Vagina (tissue), 2 donors: ENCODE results near the gene CCDC33.

Experiments used
- POLR2A ChIP-seq, 2 donors: fragments of 450-650 bp; IDR thresholded peaks; one replicate each; pipeline ENCODE4 v1.6.1; 2017; ENCODE audit warnings: antibody characterized with exemption in 2 of 2, mild to moderate bottlenecking in 2 of 2, moderate library complexity in 2 of 2
- POLR2AphosphoS5 ChIP-seq, 2 donors: sonication (generic); formaldehyde crosslinking; IDR thresholded peaks; one replicate each; pipeline ENCODE4 v1.9.0; 2017; ENCODE audit warnings: antibody characterized with exemption in 2 of 2, mild to moderate bottlenecking in 2 of 2, low read depth in 1 of 2; ENCODE audit not compliant: insufficient read depth in 1 of 2
- TF ChIP-seq, protein P1 (sequence below), 3 experiments: fragments of 450-650 bp in 2 of 3; fragments of 200-600 bp in 1 of 3; sonication (generic) in 1 of 3; IDR thresholded peaks; one replicate each; pipeline ENCODE4 v1.5.1; 2017 to 2019; ENCODE audit warnings: antibody characterized with exemption in 3 of 3, mild to moderate bottlenecking in 2 of 3, moderate library complexity in 2 of 3

DNA sequence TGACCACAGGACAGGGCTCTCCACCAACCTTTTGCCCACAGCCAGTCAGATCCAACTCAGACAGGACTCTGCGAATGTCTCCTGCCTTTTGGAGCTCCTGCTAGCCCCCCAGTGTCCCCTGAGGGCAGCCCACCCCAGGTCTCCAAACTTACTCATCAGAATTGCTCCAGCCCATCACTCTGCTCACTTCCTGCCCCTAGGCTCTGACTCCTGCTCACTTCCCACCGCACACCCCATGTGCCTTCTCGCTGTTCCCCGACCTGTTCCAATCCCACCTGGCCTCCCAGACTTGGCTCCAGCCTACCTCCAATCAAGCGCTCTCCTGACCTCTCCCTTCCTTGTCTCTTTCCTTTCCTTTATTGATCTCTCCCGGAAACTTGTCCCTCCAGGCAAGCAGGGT is 27.6 kb upstream of the CCDC33 start:
- TF ChIP-seq, protein P1, sequence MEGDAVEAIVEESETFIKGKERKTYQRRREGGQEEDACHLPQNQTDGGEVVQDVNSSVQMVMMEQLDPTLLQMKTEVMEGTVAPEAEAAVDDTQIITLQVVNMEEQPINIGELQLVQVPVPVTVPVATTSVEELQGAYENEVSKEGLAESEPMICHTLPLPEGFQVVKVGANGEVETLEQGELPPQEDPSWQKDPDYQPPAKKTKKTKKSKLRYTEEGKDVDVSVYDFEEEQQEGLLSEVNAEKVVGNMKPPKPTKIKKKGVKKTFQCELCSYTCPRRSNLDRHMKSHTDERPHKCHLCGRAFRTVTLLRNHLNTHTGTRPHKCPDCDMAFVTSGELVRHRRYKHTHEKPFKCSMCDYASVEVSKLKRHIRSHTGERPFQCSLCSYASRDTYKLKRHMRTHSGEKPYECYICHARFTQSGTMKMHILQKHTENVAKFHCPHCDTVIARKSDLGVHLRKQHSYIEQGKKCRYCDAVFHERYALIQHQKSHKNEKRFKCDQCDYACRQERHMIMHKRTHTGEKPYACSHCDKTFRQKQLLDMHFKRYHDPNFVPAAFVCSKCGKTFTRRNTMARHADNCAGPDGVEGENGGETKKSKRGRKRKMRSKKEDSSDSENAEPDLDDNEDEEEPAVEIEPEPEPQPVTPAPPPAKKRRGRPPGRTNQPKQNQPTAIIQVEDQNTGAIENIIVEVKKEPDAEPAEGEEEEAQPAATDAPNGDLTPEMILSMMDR (IDR thresholded peaks at IDR 0.05) = no peak
- TF ChIP-seq POLR2A (IDR thresholded peaks at IDR 0.05) (no peak), POLR2AphosphoS5 (IDR thresholded peaks at IDR 0.05; ENCODE audit: insufficient read depth in 1 of 2, low read depth in 1 of 2) (no peak)
